Measurements from ENCODE around the gene GPX7.
"Not testable (repeated sequence)": the region's sequence is repeated elsewhere in the genome, so short reads cannot be mapped to it uniquely, and the experiment has no call there.

Gene GPX7

GRCh38 chr1:52601991-52602855 is at the start of gene GPX7:
GPX7 (plus strand) TSS chr1:52602371; CDS start chr1:52602410, 39 bp downstream.
- DNase-seq = peak; percentile 67

DNA sequence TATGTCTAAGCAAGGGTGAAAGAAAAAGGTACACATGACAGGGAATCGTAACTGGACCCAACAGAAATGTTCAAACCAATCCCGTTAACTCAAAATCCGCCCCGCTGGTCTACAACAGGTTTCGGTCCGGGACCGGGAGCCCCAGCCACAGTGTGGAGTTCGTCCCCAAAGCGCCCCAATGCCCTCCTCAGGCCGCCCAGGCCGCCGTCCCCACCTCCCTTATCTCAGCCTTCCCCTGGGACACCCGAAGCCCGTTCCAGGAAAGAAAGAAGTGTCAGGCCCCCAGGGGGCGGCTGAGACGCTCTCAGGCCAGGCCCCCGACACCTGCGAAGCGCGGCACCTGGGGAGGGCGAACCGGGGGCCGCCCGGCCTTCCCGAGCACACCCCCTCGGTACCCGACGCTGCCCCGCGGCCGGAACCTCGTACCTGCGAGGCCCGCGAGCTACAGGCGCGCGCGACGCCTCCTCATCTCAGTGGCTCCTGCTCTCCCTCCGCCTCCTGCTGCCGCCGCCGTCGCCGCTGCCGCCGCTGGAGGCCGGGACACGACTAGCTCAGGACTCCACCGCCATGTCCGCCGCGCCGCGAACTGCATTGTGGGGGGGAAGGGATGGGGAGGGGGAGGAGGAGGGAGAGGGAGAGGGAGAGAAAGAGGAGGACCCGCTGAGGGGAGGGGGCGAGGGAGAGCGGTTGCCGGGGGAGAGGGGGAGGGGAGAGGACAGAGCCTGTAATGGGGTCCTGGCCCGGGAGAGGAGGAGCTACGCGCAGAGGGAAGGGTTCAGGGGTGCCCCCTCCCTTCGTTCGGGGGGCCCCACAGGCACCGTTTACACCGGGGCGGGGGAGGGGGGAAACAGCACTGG is 49.4 kb upstream of the GPX7 start, which contains the start of gene TUT4:
TUT4 (minus strand) TSS at position 588 of the 857 bp plus-strand sequence. CDS start 26,812 bp downstream, outside the sequence.
- DNase-seq = peak; percentile 81

GRCh38 chr1:52553362-52554266 is 48.6 kb upstream of the GPX7 start:
- peak; percentile 91 for DNase-seq

- DNase-seq = no peak
Observed at GRCh38 chr1:52554267-52554640, 47.9 kb upstream of the GPX7 start.

- DNase-seq = no peak
Observed at GRCh38 chr1:52554756-52555155, 47.4 kb upstream of the GPX7 start.

GRCh38 chr1:52556641-52557360 is 45.4 kb upstream of the GPX7 start:
- no peak for DNase-seq

- no peak for DNase-seq
Observed at GRCh38 chr1:52558941-52559340, 43.2 kb upstream of the GPX7 start.

DNA sequence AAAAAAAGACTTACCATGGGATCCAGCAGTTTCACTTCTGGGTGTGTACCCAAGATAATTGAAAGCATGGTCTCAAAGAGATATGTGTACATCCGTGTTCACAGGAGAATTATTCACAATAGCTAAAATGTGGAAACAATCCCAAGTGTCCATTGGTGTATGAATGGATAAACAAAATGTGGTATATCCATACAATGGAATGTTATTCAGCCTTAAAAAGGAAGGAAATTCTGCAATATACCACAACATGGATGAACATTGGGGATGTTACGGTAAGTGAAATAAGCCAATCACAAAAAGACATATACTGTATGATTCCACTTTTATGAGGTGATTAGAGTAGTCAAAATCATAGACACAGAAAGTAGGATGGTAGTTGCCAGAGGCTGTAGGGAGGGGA is 42.3 kb upstream of the GPX7 start:
- DNase-seq = no peak

- no peak for DNase-seq
Observed at GRCh38 chr1:52562766-52563165, 39.4 kb upstream of the GPX7 start.

- DNase-seq = no peak
Observed at GRCh38 chr1:52567943-52568342, 34.2 kb upstream of the GPX7 start.

DNA sequence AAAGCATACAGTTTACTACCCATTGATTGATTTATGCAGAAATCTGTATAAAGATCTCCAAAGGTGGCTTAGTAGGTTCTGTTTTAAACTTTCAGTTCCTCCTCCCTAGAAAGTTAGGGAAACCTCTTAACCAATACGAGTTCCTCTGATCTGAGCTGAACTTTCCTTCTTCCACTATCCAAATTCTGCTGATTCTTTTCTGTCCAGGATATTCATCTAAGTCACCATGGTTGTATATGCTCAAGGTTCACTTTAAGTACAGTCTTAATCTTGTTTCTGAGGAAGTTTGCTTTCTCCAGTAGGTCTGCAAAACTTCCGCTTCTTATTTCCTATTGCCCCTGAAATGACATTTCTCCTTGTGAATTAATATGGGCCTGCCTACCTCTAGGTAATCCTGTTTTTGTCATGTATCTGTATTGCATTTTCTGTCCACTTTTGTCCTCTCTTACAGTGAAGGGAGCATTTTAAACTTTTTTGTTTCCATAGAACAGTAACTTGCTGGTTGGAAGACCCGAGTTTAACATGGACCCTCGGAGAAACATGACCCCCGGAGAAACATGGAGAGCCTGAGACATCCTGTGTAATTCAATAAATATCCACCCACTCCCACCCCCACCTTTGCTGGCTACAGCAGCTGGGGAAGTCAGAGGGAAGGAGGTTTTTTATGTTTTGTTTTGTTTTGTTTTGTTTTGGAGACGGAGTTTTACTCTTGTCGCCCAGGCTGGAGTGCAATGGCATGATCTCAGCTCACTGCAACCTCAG is 32.5 kb upstream of the GPX7 start:
- DNase-seq = no peak

GRCh38 chr1:52571783-52572182 is 30.4 kb upstream of the GPX7 start:
- DNase-seq = no peak

DNA sequence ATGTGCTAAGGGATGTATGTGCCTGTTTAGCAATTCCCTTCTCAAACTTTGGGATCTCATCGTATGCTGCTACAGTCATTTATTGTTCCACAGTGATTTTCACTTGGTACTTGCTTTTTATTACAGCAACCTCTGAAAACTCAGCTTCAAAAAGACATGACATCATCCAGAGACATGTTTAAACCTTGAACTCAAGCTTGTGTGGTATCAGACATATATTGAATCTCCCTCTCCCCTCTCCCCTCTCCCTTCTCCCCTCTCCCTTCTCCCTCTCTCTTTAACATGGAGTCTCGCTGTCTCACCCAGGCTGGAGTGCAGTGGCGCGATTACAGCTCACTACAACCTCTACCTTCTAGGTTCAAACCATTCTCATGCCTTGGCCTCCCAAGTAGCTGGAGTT is 29.8 kb upstream of the GPX7 start:
- DNase-seq = no peak

DNA sequence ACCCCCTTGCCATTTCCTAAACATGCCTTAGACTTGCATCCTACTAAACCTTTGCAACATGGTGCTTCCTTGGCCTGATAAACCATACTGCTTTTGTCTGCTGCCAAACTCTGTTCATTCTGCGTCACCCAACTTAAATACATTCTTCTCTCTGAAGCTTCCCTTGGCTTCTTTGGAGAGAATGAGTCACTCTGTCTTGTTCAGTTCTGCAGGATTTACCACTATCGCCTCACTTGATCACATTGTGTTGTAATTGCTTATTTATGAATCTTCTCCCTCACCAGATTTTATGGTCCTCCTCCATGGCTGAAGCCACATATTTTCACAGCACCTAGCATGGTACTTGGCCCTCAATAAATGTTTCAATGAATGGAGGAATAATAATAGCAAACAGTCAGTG is 27.6 kb upstream of the GPX7 start:
- no peak for DNase-seq

GRCh38 chr1:52576074-52576473 is 26.1 kb upstream of the GPX7 start:
- DNase-seq = no peak

DNA sequence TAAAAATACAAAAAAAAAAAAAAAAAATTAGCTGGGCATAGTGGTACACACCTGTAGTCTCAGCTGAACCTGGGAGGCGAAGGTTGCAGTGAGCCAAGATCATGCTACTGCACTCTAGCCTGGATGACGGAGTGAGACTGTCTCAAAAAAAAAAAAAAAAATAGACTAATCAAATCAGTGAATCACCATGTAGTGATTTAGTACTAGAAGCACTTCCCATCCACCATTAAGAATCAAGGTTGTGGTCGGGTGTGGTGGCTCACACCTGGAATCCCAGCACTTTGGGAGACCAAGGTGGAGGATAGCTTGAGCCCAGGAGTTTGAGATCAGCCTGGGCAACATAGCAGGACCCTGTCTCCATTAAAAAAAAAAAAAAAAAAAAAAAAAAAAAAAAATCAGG is 24.1 kb upstream of the GPX7 start:
- not testable (repeated sequence) for DNase-seq

DNA sequence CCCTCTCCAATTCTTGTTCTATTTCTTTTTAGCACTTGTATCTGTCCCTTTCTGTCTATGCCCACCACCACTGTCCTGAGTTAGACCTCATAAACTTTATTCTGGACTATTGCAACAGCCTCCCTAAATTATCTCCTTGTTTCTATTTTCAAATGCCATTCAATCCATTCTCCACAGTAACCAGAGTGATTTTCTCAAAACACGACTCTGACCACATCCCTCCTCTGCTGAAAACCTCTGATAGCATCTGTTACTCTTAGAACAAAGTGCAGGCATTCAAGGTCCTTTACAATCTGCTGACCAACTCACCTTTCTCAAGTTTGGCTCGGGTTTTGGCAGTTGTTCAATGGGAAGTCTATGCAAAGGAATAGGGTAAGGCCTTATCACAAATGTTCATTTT is 22.8 kb upstream of the GPX7 start:
- no peak for DNase-seq

DNA sequence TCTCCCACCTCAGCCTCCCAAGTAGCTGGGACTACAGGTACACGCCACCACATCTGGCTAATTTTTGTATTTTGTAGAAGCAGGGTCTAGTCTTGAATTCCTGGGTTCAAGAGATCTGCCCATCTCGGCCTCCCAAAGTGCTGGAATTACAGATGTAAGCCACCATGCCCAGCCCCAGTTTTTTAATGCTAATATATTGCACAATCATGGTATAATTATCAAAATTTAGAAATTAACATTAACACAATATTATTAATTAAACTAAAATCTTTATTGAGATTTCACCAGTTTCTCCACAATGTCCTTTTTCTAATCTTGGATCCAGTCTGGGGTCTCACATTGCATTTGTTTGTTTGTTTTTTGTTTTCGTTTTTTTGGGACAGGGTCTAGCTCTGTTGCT is 21.9 kb upstream of the GPX7 start:
- DNase-seq = no peak

DNA sequence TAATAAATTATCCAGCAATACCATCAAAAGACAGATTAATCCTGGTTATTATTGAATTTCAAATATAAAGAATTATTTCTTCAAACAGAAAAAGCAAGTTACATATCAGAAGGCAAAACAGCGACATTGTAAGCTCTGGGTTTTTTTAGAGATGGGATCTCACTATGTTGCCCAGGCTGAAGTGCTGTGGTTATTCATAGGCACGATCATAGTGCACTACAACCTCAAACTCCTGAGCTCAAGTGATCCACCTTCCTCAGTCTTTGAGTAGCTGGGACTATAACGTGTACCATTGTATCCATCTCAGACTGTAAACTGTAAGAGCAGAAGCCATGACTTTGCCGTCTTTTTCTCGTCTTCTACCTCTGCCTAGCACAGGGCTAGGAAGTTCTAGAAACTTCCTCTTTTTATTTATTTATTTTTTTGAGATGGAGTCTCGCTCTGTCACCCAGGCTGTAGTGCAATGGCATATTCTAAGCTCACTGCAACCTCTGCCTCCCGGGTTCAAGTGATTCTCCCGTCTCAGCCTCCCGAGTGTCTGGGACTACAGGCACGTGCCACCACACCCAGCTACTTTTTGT is 20.0 kb upstream of the GPX7 start:
- no peak for DNase-seq

DNA sequence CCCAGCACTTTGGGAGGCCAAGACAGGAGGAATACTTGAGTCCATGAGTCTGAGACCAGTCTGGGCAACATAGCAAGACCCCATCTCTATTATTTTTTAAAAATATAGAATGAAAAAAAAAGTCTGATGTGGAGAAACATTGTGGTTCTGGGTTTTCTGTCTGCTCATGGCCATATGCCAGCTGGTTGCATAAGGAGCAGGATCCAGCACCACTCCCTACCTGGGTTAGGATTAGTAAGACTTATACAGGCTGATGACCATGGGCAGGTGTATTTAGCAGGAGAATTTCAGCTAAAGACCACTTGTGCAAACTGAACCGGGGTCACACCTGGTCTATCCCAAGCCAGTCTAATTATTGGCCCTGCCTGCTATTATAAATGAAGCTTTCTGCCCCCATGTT is 16.7 kb upstream of the GPX7 start:
- no peak for DNase-seq

GRCh38 chr1:52588027-52588426 is 14.1 kb upstream of the GPX7 start:
- no peak for DNase-seq
